ENCODE data around the gene RPS15A.
A peak's percentile ranks its signal among the peaks of the same experiment; 100 is the strongest.

Gene RPS15A

DNA sequence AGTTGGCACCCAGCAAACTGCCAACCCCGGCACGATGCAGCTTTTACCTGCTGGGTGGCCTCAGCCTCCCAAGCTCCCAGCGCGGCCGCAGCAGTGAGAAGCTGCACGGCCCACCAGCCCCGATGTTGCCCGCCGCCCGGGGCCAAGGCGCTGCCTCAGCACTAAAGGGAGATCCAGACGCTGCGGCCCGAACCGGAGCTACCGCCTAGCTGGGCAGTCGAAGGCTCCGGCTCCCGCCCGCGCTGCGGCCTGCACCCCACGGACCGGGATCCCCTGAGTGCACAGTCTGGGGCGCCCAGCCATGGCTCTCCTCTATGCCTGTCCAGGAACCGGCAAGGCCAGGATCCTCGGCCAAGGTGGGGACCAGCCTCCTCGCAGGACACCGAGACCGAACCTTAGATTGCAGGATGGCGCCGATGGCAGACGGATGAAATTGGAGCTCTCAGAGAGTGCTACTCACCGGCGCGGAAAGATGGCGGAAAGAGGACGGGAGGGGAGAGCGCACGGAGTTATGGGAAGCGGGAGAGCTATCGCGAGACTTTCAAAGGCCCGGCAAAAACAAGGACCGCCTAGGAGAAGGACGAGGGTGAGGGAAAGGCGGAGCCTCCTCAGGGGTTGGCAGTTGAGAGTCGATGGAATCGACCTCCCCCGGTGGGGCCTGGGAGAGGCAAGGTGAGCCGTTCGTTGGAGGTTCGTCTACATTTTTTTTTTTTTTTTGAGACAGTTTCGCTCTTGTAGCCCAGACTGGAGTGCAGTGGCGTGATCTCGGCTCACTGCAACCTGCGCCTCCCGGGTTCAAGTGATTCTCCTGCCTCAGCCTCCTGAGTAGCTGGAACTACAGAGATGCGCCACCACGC is at the start of gene RPS15A:
Gene RPS15A, minus strand, starts transcription at position 485 of the 857 bp plus-strand sequence. CDS start 1,221 bp downstream, outside the sequence.
- TF ChIP-seq, protein P1, sequence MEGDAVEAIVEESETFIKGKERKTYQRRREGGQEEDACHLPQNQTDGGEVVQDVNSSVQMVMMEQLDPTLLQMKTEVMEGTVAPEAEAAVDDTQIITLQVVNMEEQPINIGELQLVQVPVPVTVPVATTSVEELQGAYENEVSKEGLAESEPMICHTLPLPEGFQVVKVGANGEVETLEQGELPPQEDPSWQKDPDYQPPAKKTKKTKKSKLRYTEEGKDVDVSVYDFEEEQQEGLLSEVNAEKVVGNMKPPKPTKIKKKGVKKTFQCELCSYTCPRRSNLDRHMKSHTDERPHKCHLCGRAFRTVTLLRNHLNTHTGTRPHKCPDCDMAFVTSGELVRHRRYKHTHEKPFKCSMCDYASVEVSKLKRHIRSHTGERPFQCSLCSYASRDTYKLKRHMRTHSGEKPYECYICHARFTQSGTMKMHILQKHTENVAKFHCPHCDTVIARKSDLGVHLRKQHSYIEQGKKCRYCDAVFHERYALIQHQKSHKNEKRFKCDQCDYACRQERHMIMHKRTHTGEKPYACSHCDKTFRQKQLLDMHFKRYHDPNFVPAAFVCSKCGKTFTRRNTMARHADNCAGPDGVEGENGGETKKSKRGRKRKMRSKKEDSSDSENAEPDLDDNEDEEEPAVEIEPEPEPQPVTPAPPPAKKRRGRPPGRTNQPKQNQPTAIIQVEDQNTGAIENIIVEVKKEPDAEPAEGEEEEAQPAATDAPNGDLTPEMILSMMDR (IDR thresholded peaks at IDR 0.05), result no peak
- peak within 1 kb of the TSS; percentile 84 to 87 for H3K27ac ChIP-seq
- peak; percentile 95 for DNase-seq (ENCODE audit: low spot score)

DNA sequence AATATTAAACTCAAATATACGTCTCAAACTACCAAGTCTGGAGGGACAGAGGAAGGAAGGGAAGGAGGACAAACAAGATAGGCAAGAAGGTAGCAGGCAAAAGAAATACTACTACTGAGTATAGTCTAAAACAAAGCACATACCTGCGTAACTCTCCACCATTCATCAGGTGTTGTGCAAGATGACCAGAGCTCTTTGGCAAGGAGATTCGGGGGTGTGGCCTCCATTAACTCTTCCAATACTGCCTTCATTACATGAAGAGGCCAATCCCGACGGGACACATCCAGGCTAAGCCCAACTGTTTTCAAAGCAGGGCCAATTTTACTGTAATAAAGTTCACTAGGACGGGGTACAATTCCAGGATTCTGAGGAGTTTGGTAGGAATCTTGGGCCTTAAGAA is 49.4 kb upstream of the RPS15A start:
- TF ChIP-seq, protein P1 (IDR thresholded peaks at IDR 0.05), result no peak
- no peak overlapping the region for H3K4me3 ChIP-seq
- H3K27ac ChIP-seq, result no peak overlapping the region
- no peak for DNase-seq (ENCODE audit: low spot score)

More for the DNA sequence above, at the start of gene RPS15A:
- peak within 1 kb of the TSS; percentile 84 for H3K4me3 ChIP-seq

DNA sequence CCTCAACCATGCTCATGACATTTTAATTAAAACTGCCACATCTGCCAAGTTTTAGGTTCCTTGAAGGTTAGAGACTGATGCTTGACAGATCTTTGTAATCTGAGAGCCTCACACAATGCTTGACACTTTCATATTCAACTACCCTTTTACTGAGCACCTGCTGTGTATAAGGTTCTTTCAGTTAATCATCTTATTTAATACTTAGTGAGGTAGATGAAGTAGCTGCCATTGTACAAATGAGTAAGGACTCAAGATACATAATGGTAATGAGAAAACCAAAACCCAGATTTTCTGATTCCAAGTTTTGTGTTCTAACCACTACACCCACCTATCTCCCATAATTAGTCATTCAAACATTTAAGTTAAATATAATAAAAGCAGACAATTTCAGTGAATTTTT is 46.6 kb upstream of the RPS15A start:
- Histone ChIP-seq H3K4me3 (no peak overlapping the region), H3K27ac (no peak overlapping the region)
- DNase-seq (ENCODE audit: low spot score), result no peak
- TF ChIP-seq, protein P1 (IDR thresholded peaks at IDR 0.05), result no peak

DNA sequence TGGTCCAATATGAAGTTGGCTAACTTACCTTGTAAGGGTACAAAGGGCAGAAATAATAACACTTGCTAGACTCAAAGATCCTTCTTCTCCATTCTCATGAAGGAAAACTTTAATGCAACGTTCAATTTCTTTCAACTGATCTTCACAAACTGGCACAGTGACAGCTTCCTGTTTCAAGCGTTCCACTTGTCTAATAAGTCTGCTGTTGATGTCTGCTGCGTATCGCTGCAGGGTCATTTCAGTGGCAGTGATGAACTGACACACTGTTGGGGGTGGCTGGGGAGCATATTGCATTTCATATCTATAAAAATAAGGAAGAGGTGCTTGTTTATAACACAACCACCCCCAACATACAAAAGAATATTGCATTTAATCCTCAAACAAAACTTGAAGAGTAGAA is 44.7 kb upstream of the RPS15A start:
- TF ChIP-seq, protein P1 (IDR thresholded peaks at IDR 0.05), result no peak
- DNase-seq (ENCODE audit: low spot score), result no peak

DNA sequence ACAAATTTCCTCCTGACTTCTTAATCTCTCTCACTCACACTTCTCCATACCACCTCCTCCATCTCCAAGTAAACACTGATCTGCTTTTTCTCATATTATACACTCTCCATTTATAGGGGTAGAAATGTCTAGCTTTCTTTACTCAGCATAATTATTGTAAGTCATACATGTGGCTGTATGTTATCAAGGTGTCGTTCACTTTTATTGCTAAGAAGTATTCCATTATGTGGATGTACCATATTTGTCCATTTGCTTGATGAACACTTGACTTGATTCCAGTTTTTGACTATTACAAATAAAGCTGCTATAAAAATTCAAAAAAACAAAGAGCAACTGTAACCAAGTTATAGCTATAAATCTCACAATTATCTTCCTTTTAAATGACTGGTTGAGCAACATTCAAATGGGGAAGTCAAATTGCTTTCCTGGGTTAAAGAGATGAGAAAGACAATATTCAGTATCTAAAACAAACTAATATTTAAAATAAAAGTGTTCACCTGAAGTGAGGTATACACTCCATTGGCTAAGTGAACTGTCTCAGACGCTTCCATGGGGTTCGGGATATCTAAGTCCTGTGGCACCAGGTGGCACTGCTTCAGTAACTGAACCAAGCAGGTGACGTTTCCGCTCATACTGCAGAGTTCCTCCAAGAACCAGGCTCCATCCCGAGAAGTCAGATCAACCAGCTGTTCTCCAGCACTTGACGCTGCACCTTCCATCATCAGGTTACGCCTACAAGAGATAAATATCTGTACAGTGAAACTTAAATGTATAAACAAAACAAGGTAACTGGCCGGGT is 43.8 kb upstream of the RPS15A start:
- TF ChIP-seq, protein P1 (IDR thresholded peaks at IDR 0.05), result no peak
- Histone ChIP-seq H3K4me3 (no peak overlapping the region), H3K27ac (no peak overlapping the region)
- no peak for DNase-seq (ENCODE audit: low spot score)

More for the DNA sequence above, 44.7 kb upstream of the RPS15A start:
- H3K4me3 ChIP-seq, result no peak overlapping the region
- no peak overlapping the region for H3K27ac ChIP-seq

DNA sequence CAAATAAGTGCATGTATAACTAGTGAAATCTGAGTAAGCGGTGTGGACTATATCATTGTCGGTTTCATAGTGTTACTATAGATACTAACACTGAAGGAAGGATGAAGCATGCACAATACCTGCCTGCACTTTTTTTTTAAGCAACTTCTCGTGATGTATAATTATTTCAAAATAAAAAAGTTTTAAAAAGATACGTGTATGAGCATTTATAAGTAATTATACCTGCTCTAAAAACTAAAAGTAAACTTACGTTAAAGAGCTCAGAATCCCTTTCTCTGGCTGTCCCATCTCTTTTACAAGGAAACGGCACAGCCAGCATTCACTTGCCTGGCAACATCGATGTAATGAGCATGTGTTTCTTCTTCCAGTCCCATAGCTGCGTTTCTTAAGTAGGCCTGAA is 42.5 kb upstream of the RPS15A start:
- no peak overlapping the region for H3K4me3 ChIP-seq
- no peak for DNase-seq (ENCODE audit: low spot score)
- H3K27ac ChIP-seq, result no peak overlapping the region
- TF ChIP-seq, protein P1 (IDR thresholded peaks at IDR 0.05), result no peak
